Neural cell (in vitro differentiated cells): ENCODE data around the gene DEFB114.

Experiments used
- CTCF ChIP-seq: fragments of 450-650 bp; IDR thresholded peaks from 2 replicates; pipeline ENCODE4 v1.5.1; 2014; ENCODE audit warnings: antibody characterized with exemption, mild to moderate bottlenecking, moderate library complexity; ENCODE audit not compliant: poor library complexity, severe bottlenecking
- EP300 ChIP-seq: fragments of 450-650 bp; conservative IDR thresholded peaks from 2 replicates; pipeline ENCODE4 v1.6.1; 2014; ENCODE audit warnings: antibody characterized with exemption, mild to moderate bottlenecking, moderate library complexity; ENCODE audit not compliant: poor library complexity, severe bottlenecking
- EZH2 ChIP-seq: fragments of 200-600, 300-800 bp; shearing (Covaris generic), sonication (generic); IDR thresholded peaks from 2 replicates; pipeline ENCODE4 v1.6.1; 2014; ENCODE audit warnings: antibody characterized with exemption, low read length, borderline replicate concordance, mild to moderate bottlenecking; ENCODE audit not compliant: insufficient read depth, poor library complexity, severe bottlenecking
- MXI1 ChIP-seq: fragments of 450-650 bp; conservative IDR thresholded peaks from 2 replicates; pipeline ENCODE4 v1.6.1; 2014; ENCODE audit warnings: antibody characterized with exemption, mild to moderate bottlenecking; ENCODE audit not compliant: poor library complexity, severe bottlenecking
- POLR2AphosphoS5 ChIP-seq: IDR thresholded peaks from 2 replicates; pipeline ENCODE4 v1.6.1; 2012
- RAD21 ChIP-seq: fragments of 450-650 bp; conservative IDR thresholded peaks from 2 replicates; pipeline ENCODE4 v1.6.1; 2014; ENCODE audit warnings: antibody characterized with exemption, mild to moderate bottlenecking, moderate library complexity
- SMC3 ChIP-seq: fragments of 450-650 bp; conservative IDR thresholded peaks from 2 replicates; pipeline ENCODE4 v1.6.1; 2014; ENCODE audit warnings: antibody characterized with exemption, mild to moderate bottlenecking, moderate library complexity; ENCODE audit not compliant: poor library complexity
- TAF1 ChIP-seq: IDR thresholded peaks from 2 replicates; pipeline ENCODE4 v1.6.1; 2012; ENCODE audit warnings: low read depth
- TF ChIP-seq, protein P1 (sequence below): IDR thresholded peaks from 2 replicates; pipeline ENCODE4 v1.6.1; 2012; ENCODE audit warnings: borderline replicate concordance

GRCh38 chr6:49969605-49970004 is 5.6 kb upstream of the DEFB114 start, which contains the start of gene DEFB113:
- TF ChIP-seq CTCF, result no peak
- no peak for TF ChIP-seq EZH2
- TF ChIP-seq EP300, result no peak
- TF ChIP-seq, protein P1, sequence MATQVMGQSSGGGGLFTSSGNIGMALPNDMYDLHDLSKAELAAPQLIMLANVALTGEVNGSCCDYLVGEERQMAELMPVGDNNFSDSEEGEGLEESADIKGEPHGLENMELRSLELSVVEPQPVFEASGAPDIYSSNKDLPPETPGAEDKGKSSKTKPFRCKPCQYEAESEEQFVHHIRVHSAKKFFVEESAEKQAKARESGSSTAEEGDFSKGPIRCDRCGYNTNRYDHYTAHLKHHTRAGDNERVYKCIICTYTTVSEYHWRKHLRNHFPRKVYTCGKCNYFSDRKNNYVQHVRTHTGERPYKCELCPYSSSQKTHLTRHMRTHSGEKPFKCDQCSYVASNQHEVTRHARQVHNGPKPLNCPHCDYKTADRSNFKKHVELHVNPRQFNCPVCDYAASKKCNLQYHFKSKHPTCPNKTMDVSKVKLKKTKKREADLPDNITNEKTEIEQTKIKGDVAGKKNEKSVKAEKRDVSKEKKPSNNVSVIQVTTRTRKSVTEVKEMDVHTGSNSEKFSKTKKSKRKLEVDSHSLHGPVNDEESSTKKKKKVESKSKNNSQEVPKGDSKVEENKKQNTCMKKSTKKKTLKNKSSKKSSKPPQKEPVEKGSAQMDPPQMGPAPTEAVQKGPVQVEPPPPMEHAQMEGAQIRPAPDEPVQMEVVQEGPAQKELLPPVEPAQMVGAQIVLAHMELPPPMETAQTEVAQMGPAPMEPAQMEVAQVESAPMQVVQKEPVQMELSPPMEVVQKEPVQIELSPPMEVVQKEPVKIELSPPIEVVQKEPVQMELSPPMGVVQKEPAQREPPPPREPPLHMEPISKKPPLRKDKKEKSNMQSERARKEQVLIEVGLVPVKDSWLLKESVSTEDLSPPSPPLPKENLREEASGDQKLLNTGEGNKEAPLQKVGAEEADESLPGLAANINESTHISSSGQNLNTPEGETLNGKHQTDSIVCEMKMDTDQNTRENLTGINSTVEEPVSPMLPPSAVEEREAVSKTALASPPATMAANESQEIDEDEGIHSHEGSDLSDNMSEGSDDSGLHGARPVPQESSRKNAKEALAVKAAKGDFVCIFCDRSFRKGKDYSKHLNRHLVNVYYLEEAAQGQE, result no peak
- no peak for TF ChIP-seq RAD21
- TF ChIP-seq POLR2AphosphoS5, result no peak
- no peak for TF ChIP-seq MXI1
- no peak for TF ChIP-seq TAF1
- no peak for TF ChIP-seq SMC3
